Spleen (tissue), 7 donors: ENCODE results near the gene AGBL1.

Experiments
- POLR2A ChIP-seq, 3 donors: fragments of 450-650 bp; IDR thresholded peaks; one replicate each; pipeline ENCODE4 v1.5.1; 2017; ENCODE audit warnings: antibody characterized with exemption in 3 of 3, mild to moderate bottlenecking in 1 of 3
- TF ChIP-seq, protein P1 (sequence below), 11 experiments: fragments of 200-600 bp in 7 of 11; fragments of 450-650 bp in 4 of 11; sonication (generic) in 4 of 11; IDR thresholded peaks in 8 of 11; conservative IDR thresholded peaks in 3 of 11; 1 replicate in 7 of 11; 2 replicates in 4 of 11; pipeline versions ENCODE4 v1.4.0 to v1.8.0; 2016 to 2021; ENCODE audit warnings: antibody characterized with exemption in 11 of 11, inconsistent platforms in 4 of 11, mild to moderate bottlenecking in 1 of 11
- donor health status: DM: no; HTN: no; CAD: no; lungs with moderate emphysema.
- donor health status: DM: no; HTN: no; CAD: no.
- donor health status: DM: no; HTN: no; CAD: no.

DNA sequence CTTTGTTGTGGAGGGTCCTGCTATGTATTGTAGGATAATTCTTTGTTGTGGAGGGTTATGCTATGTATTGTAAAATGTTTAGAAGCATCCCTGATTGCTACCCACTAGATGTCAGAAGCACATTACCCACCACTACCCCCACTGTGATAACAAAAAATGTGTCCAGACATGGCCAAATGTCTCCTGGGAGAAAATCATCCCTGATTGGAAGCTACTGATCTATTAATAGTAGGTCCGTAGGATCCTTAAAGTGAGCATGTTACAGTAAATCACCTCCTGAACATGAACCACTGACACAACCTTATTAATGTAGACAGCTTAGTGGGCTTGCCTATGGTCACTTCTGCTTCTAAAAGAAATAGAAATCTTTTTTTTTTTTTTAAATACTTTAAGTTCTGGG, 884.6 kb downstream of the AGBL1 start:
- TF ChIP-seq, protein P1, sequence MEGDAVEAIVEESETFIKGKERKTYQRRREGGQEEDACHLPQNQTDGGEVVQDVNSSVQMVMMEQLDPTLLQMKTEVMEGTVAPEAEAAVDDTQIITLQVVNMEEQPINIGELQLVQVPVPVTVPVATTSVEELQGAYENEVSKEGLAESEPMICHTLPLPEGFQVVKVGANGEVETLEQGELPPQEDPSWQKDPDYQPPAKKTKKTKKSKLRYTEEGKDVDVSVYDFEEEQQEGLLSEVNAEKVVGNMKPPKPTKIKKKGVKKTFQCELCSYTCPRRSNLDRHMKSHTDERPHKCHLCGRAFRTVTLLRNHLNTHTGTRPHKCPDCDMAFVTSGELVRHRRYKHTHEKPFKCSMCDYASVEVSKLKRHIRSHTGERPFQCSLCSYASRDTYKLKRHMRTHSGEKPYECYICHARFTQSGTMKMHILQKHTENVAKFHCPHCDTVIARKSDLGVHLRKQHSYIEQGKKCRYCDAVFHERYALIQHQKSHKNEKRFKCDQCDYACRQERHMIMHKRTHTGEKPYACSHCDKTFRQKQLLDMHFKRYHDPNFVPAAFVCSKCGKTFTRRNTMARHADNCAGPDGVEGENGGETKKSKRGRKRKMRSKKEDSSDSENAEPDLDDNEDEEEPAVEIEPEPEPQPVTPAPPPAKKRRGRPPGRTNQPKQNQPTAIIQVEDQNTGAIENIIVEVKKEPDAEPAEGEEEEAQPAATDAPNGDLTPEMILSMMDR (IDR thresholded peaks at IDR 0.05 in 8 of 11, conservative IDR thresholded peaks at IDR 0.05 in 3 of 11): no peak
- no peak for TF ChIP-seq POLR2A (IDR thresholded peaks at IDR 0.05)
